Tibial nerve (tissue), 4 donors: Measurements from ENCODE around the gene CSNK2A2. TPM values are rescaled to one million over a fixed set of nuclear protein-coding genes. Genes with fewer than 3 reads are reported as not detected.

Experiments
- DNase-seq, 2 donors: peaks; one replicate each; pipeline ENCODE4 v3.0.0-alpha.2; 2019; ENCODE audit warnings: low spot score in 2 of 2
- H3K27ac ChIP-seq, 4 donors: fragments of 200-600 bp; sonication (generic) in 3 of 4; one replicate each; pipeline ENCODE4 v1.5.1; 2017 to 2019; ENCODE audit warnings: mild to moderate bottlenecking in 1 of 4
- H3K27me3 ChIP-seq, 2 donors: fragments of 200-600 bp; sonication (generic) in 1 of 2; one replicate each; pipeline versions ENCODE4 v1.5.1 to v1.6.0; 2017 to 2019
- H3K36me3 ChIP-seq, 3 donors: fragments of 200-600 bp; sonication (generic); one replicate each; pipeline ENCODE4 v1.5.1; 2018 to 2019
- H3K4me1 ChIP-seq, 4 donors: fragments of 200-600 bp; sonication (generic) in 3 of 4; one replicate each; pipeline ENCODE4 v1.5.1; 2017 to 2019
- H3K4me3 ChIP-seq, 4 donors: fragments of 200-600 bp; sonication (generic) in 3 of 4; one replicate each; pipeline ENCODE4 v1.5.1; 2017 to 2019; ENCODE audit warnings: mild to moderate bottlenecking in 1 of 4, moderate library complexity in 1 of 4
- H3K9me3 ChIP-seq, 4 donors: fragments of 200-600 bp; sonication (generic) in 3 of 4; one replicate each; pipeline ENCODE4 v1.5.1; 2017 to 2019
- EP300 ChIP-seq, 2 donors: sonication (generic); formaldehyde crosslinking; IDR thresholded peaks; one replicate each; pipeline ENCODE4 v1.6.1; 2017; ENCODE audit warnings: antibody characterized with exemption in 2 of 2, mild to moderate bottlenecking in 1 of 2
- POLR2A ChIP-seq, 2 donors: fragments of 450-650 bp; IDR thresholded peaks; one replicate each; pipeline ENCODE4 v1.6.1; 2017; ENCODE audit warnings: antibody characterized with exemption in 2 of 2, mild to moderate bottlenecking in 2 of 2, moderate library complexity in 2 of 2
- WGBS, 2 donors: methylation state at CpG; one replicate each; pipeline ENCODE4 v1.1.5; 2018; 5-methylcytosine and 5-hydroxymethylcytosine counted together
- total RNA-seq, 4 donors: library from RNA; depleted of rRNA; stranded (reverse); fragments of >200 nt; gene quantifications; one replicate each; pipeline ENCODE4 v1.1.0, GENCODE V29; 2016
- TF ChIP-seq, protein P1 (sequence below), 5 experiments: fragments of 200-600 bp in 3 of 5; fragments of 450-650 bp in 2 of 5; sonication (generic) in 3 of 5; IDR thresholded peaks; one replicate each; pipeline ENCODE4 v1.5.1; 2016 to 2019; ENCODE audit warnings: antibody characterized with exemption in 5 of 5, mild to moderate bottlenecking in 3 of 5, moderate library complexity in 2 of 5

Gene CSNK2A2
- total RNA-seq, 4 donors from 2014 or later = 25.8 to 74.7 (median 34.1) TPM

DNA sequence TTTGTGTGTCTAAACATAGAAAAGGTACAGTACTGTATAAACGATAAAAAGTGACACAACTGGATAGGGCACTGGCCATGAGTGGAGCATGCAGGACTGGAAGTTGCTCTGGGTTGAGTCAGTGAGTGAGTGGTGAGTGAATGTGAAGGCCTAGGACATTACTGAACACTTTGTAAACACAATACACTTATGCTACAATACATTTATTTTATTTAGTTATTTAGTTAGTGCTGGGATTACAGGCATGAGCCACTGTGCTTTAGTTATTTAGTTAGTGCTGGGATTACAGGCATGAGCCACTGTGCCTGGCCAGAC lies 73.3 kb downstream of the CSNK2A2 start:
- H3K36me3 ChIP-seq = no peaks in the 10 kb centered on the region
- H3K4me1 ChIP-seq = peaks cover 0 to 89% (median 55%) of the 10 kb centered on the region in 4 donors
- H3K27ac ChIP-seq = peak overlapping the region in 3 of 4 donors; percentile 11 to 98 (median 94)
- no peaks in the 10 kb centered on the region for H3K27me3 ChIP-seq
- no peak overlapping the region for H3K4me3 ChIP-seq
- WGBS, 2 donors = 32 to 47% methylated on average over 1 of the region's 1 CpG
- no peaks in the 10 kb centered on the region for H3K9me3 ChIP-seq
- TF ChIP-seq, protein P1, sequence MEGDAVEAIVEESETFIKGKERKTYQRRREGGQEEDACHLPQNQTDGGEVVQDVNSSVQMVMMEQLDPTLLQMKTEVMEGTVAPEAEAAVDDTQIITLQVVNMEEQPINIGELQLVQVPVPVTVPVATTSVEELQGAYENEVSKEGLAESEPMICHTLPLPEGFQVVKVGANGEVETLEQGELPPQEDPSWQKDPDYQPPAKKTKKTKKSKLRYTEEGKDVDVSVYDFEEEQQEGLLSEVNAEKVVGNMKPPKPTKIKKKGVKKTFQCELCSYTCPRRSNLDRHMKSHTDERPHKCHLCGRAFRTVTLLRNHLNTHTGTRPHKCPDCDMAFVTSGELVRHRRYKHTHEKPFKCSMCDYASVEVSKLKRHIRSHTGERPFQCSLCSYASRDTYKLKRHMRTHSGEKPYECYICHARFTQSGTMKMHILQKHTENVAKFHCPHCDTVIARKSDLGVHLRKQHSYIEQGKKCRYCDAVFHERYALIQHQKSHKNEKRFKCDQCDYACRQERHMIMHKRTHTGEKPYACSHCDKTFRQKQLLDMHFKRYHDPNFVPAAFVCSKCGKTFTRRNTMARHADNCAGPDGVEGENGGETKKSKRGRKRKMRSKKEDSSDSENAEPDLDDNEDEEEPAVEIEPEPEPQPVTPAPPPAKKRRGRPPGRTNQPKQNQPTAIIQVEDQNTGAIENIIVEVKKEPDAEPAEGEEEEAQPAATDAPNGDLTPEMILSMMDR (IDR thresholded peaks at IDR 0.05) = no peak
- TF ChIP-seq POLR2A (IDR thresholded peaks at IDR 0.05) = no peak
- TF ChIP-seq EP300 (IDR thresholded peaks at IDR 0.05) = no peak
- DNase-seq = no peak

DNA sequence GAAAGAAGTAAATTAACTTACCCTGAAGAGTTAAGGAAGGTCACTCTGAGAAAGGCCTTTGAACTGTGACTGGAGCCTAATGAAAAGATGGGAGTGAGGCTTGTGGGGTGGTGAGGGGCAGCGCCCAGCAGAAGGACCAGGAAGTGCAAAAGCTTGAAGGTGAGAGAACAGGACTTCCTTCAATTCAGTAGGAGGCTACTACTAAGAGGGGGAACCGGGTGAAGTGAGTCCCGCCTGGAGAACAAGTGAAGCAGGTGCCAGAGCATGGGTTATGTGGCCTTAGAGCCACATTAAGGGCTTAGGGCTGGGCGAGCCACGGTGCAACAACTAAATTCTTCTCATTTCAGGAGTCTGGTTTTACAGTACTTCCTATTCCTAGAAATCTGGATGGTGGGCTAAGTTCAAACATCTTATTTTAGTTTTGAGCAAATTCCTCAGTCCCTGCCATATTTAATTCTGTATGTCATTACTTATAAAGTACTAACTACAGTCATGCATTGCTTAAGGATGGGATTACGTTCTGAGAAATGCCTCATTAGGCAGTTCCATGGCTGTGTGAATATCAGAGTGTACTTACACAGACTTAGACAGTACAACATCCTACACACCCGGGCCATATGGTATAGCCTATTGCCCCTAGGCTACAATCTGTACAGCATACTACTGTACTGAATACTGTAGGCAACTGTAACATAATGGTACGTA lies 73.9 kb downstream of the CSNK2A2 start:
- TF ChIP-seq POLR2A (IDR thresholded peaks at IDR 0.05) (no peak), EP300 (IDR thresholded peaks at IDR 0.05) (no peak)
- TF ChIP-seq, protein P1 (IDR thresholded peaks at IDR 0.05) = no peak
- peak overlapping the region in 3 of 4 donors; percentile 11 to 98 (median 94) for H3K27ac ChIP-seq
- no peaks in the 10 kb centered on the region for H3K36me3 ChIP-seq
- no peaks in the 10 kb centered on the region for H3K9me3 ChIP-seq
- DNase-seq = no peak
- H3K4me1 ChIP-seq = peaks cover 0 to 94% (median 57%) of the 10 kb centered on the region in 4 donors
- WGBS, 2 donors = 38 to 48% methylated on average over 8 of the region's 8 CpGs
- no peaks in the 10 kb centered on the region for H3K27me3 ChIP-seq
- no peak overlapping the region for H3K4me3 ChIP-seq

DNA sequence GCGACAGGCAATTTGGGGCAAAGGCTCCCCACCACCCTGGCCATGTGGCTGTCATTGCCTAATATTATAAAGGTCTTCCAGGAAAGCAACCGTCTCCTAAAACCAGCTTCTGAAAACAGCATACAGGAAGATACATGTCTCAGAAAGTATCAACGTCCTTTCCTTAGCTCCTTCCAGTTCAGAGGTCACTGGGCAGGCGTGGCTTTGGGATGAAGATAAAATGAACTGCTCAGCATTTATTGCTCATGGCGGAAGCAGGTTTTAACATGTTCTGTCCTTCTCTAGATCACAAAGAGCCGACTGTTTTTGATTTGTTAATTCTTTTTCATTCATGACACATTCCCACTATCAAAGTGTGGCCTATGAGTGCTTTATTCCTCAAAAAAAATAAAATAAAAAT lies 76.8 kb downstream of the CSNK2A2 start:
- H3K36me3 ChIP-seq = peaks cover 0 to 6% (median 0%) of the 10 kb centered on the region in 3 donors
- H3K27me3 ChIP-seq = no peaks in the 10 kb centered on the region
- TF ChIP-seq EP300 (IDR thresholded peaks at IDR 0.05) (no peak), POLR2A (IDR thresholded peaks at IDR 0.05) (no peak)
- TF ChIP-seq, protein P1 (IDR thresholded peaks at IDR 0.05) = no peak
- WGBS, 2 donors = 28 to 32% methylated on average over 6 of the region's 6 CpGs
- H3K4me1 ChIP-seq = peaks cover 0 to 96% (median 58%) of the 10 kb centered on the region in 4 donors
- no peaks in the 10 kb centered on the region for H3K9me3 ChIP-seq
- peak overlapping the region; percentile 28 to 94 (median 59) for H3K27ac ChIP-seq
- no peak for DNase-seq
- H3K4me3 ChIP-seq = no peak overlapping the region

DNA sequence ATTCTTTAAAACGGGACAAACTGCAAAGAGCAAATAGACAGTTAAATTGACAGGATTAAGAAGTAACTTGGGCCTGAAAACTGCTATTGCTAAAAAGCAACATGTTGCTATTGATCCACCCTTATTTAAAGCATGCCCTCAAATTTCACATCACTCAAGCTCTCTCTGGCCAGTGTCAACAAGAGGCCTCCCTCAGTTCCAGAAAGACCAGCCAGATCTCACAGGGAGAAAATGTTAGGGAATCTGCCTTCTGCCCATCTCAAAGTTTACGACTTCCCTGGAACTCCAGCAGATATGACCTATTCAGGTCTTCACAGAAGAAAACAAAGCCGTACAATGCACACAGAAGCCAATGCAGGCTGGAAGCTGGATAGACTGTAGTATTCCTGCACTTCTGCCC lies 77.7 kb downstream of the CSNK2A2 start:
- Histone ChIP-seq H3K36me3 (peaks cover 0 to 15% (median 4%) of the 10 kb centered on the region in 3 donors), H3K9me3 (no peaks in the 10 kb centered on the region), H3K27ac (peak overlapping the region in 2 of 4 donors; percentile 86 to 94), H3K27me3 (no peaks in the 10 kb centered on the region), H3K4me1 (peaks cover 0 to 96% (median 55%) of the 10 kb centered on the region in 4 donors), H3K4me3 (no peak overlapping the region)
- TF ChIP-seq EP300 (IDR thresholded peaks at IDR 0.05) = no peak
- TF ChIP-seq, protein P1 (IDR thresholded peaks at IDR 0.05) = no peak
- TF ChIP-seq POLR2A (IDR thresholded peaks at IDR 0.05) = no peak
- 15 to 22% methylated on average over 3 of the region's 3 CpGs for WGBS, 2 donors
- DNase-seq = no peak

DNA sequence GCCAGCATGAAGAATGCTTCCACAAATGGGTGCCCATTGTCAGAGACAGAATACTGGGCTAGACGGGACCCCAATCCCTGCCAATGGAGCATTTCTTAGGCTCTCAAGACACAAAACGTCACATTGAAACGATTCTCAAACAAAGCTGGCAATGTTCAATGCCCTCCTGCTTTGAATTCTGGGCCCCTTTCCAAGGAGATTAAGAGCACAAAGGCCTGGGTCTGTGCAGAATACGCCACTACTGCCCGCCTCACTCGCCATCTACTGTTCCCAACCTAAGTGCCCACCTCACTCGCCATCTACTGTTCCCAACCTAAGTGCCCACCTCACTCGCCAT lies 78.4 kb downstream of the CSNK2A2 start:
- peak overlapping the region in 2 of 4 donors; percentile 86 to 94 for H3K27ac ChIP-seq
- WGBS, 2 donors = 55 to 57% methylated on average over 8 of the region's 8 CpGs
- no peak for DNase-seq

More for the DNA sequence above, 78.4 kb downstream of the CSNK2A2 start:
- H3K4me1 ChIP-seq = peaks cover 0 to 95% (median 51%) of the 10 kb centered on the region in 4 donors
- H3K4me3 ChIP-seq = no peak overlapping the region
- H3K9me3 ChIP-seq = no peaks in the 10 kb centered on the region
- no peaks in the 10 kb centered on the region for H3K27me3 ChIP-seq
- peaks cover 4 to 23% (median 11%) of the 10 kb centered on the region in 3 donors for H3K36me3 ChIP-seq
- TF ChIP-seq, protein P1 (IDR thresholded peaks at IDR 0.05) = no peak
- TF ChIP-seq EP300 (IDR thresholded peaks at IDR 0.05) = peak in 1 of 2 donors; percentile 36
